ENCODE data around the gene GMDS. TPM values are rescaled to one million over a fixed set of nuclear protein-coding genes. Genes with fewer than 3 reads are reported as not detected.

Gene GMDS
- total RNA-seq, 1 donor from 2014 or later, result 5.3 TPM

- DNase-seq (ENCODE audit: missing footprints) (no peak), ATAC-seq (no peak)
- intact Hi-C loops (cut with DNase I), result no loop called here
Observed at GRCh38 chr6:1987640-1988039, 257.8 kb downstream of the GMDS start.

DNA sequence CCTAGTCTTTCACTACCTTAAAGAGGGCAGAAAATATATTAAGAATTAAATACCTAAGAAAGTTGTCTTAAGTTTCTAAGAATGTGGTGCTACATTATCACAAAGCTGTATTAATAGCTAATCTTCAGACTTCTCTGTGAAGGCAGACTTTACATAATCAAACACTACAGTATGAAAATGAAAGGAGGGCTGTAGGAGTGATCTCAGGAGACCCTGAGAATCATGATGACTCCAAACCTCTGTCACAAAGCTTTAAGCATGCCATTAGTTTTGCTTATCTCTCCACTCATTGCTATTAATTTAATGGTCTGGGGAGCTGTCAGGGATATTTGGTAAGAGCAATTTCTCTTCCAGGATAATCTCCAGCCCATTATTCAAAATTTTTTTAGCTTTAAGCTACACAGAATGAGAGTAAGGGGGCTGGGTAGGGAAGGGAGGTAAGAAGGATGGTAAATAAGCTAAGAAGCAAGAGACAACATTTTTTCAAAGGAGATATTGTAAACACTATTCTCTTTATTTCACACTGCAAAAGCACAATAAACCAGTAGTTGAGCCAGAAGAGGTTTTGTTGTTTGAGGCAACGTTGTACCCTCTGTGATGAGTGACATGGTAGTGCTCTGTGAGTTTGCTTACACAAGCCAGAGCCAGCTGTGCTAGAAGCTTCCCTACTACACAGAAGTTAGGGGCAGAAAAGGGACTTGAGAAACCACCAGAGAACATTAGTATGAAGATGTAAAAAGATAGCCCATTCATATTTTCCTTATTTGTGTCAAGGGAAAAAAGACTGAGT, 258.8 kb downstream of the GMDS start:
- intact Hi-C loops (cut with DNase I), result no loop called here
- DNase-seq (ENCODE audit: missing footprints) (no peak), ATAC-seq (no peak)

- intact Hi-C loops (cut with DNase I), result no loop called here
- ATAC-seq (no peak), DNase-seq (ENCODE audit: missing footprints) (no peak)
Observed at GRCh38 chr6:1984346-1984994, 260.9 kb downstream of the GMDS start.

DNA sequence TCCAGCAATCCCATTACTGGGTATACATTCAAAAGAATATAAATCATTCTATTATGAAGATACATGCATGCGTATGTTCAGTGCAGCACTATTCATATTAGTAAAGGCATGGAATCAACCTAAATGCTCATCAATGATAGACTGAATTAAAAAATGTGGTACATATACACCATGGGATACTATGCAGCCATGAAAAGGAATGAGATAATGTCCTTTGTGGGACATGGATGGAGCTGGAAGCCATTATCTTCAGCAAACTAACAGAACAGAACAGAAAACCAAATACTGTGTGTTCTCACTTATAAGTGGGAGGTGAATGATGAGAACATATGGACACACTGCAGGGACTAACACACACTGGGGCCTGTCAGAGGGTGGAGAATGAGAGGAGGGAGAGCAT, 261.6 kb downstream of the GMDS start:
- intact Hi-C loops (cut with DNase I), result no loop called here
- DNase-seq (ENCODE audit: missing footprints), result no peak
- no peak for ATAC-seq

GRCh38 chr6:1972962-1973361, 272.4 kb downstream of the GMDS start:
- intact Hi-C loops (cut with DNase I), result no loop called here
- no peak for DNase-seq (ENCODE audit: missing footprints)

DNA sequence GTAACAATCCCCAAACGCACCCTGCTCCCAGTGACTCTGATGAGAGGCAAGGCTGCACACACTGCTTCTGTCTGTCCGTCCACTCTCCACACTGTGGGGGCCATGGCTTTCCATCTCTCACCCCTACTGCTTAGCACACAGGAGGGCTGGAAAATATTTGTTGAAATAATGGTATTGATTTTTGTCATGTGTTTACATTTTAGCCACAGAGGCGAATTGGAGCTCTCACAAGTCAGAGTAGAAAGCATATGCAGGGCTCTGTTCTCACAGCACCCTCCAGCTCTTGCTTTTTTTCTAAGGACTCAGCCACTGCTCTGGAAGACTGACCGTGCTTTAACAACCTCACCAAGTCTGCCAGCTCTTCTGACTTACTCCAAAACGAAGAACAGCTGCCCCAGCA, 273.8 kb downstream of the GMDS start:
- DNase-seq (ENCODE audit: missing footprints), result no peak
- no peak for ATAC-seq
- intact Hi-C loops (cut with DNase I), result no loop called here

More at GRCh38 chr6:1972962-1973361, 272.4 kb downstream of the GMDS start:
- no peak for ATAC-seq

GRCh38 chr6:1970151-1970561, 275.2 kb downstream of the GMDS start:
- no peak for ATAC-seq

GRCh38 chr6:1966713-1967112, 278.7 kb downstream of the GMDS start:
- no peak for ATAC-seq
- DNase-seq (ENCODE audit: missing footprints), result no peak
- intact Hi-C loops (cut with DNase I), result no loop called here

More at GRCh38 chr6:1970151-1970561, 275.2 kb downstream of the GMDS start:
- intact Hi-C loops (cut with DNase I), result no loop called here
- DNase-seq (ENCODE audit: missing footprints), result no peak

DNA sequence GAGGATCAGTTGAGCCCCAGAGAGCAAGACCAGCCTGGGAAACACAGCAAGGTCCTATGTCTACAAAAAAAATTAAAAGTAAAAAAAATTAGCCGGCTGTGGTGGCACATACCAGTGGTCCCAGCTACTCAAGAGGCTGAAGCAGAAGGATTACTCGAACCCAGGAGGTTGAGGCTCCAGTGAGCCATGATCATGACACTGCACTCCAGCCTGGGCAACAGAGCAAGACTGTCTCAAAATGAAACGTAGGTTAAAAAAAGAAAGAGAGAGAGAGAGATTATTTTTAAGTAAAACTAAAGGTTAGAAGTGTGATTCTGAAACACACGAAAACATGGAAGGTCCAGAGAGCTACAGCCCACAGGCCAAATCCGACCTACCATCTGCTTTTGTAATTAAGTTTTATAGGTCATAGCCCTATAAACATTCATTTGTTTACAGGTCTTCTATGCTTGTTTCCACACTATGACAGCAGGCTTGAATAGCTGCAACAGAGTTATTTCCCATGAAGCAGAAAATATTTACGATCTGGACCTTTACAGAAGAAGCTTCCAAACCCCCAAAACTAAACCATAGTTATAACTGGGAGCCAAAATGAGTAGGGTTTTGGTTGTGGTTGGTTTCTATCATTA, 279.7 kb downstream of the GMDS start:
- intact Hi-C loops (cut with DNase I), result no loop called here
- no peak for DNase-seq (ENCODE audit: missing footprints)
- no peak for ATAC-seq

GRCh38 chr6:1963596-1963995, 281.8 kb downstream of the GMDS start:
- DNase-seq (ENCODE audit: missing footprints) (no peak), ATAC-seq (no peak)
- intact Hi-C loops (cut with DNase I), result no loop called here

GRCh38 chr6:1962201-1962600, 283.2 kb downstream of the GMDS start:
- intact Hi-C loops (cut with DNase I), result no loop called here
- DNase-seq (ENCODE audit: missing footprints), result no peak
- no peak for ATAC-seq

GRCh38 chr6:1960486-1961142, 284.8 kb downstream of the GMDS start:
- ATAC-seq (no peak), DNase-seq (ENCODE audit: missing footprints) (no peak)
- intact Hi-C loops (cut with DNase I), result no loop called here

DNA sequence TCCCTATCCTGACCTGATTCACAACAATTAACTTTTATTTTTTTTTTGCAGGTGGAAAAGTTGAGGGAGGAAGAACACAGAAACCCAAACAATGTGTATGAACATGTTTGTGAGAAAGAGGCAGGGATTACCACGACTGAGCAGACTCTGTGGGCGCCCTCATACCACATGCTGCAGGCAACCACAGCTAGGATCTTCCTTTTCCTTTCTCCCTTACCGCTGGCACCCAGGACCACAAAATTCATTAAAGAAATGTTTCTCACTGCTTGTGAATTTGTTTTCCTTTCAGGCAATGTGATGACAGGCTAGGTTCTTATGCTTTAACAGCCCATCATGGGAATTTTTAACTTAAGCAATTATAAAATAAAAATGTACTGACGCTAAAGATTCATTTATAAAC, 287.1 kb downstream of the GMDS start:
- ATAC-seq, result no peak
- intact Hi-C loops (cut with DNase I), result no loop called here
- no peak for DNase-seq (ENCODE audit: missing footprints)

DNA sequence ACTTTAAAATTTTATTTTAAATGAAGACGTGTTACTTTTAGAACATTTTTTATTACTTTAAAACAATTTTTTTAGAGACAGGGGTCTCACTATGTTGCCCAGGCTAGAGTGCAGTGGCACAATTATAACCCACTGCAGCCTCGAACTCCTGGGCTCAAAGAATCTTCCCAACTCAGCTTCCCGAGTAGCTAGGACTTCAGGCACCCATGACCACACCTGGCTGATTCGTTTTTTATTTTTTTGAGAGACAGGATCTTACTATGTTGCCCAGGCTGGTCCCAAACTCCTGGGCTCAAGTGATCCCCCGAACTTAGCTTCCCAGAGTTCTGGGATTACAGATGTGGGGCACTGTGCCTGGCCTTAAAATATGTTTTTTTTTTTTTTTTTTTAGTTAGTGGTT, 287.7 kb downstream of the GMDS start:
- intact Hi-C loops (cut with DNase I), result no loop called here
- no peak for ATAC-seq

GRCh38 chr6:1952740-1953360, 292.6 kb downstream of the GMDS start:
- no peak for ATAC-seq
- DNase-seq (ENCODE audit: missing footprints), result no peak

More for the DNA sequence above, 287.7 kb downstream of the GMDS start:
- no peak for DNase-seq (ENCODE audit: missing footprints)

DNA sequence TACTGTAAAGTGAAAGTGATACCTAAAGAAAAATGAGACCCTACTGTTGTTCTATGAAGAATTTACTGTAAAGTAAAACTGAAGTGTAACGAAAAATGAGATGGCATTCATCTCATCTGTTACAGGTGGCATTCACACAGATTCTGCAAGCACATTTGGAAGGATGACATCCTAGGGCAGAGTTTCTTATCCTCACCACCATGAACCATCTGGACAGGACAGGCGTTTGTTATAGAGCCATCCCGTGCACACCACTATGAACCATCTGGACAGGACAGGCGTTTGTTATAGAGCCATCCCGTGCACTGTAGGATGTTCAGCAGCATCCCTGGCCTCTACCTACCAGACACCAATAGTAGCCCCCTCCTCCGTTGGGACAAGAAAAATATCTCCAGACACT, 294.8 kb downstream of the GMDS start:
- DNase-seq (ENCODE audit: missing footprints), result no peak
- ATAC-seq, result no peak
- intact Hi-C loops (cut with DNase I), result no loop called here

More at GRCh38 chr6:1952740-1953360, 292.6 kb downstream of the GMDS start:
- intact Hi-C loops (cut with DNase I), result no loop called here

- intact Hi-C loops (cut with DNase I), result no loop called here
- ATAC-seq, result no peak
Observed at GRCh38 chr6:1949538-1949937, 295.9 kb downstream of the GMDS start.

GRCh38 chr6:1947922-1948321, 297.5 kb downstream of the GMDS start:
- ATAC-seq, result no peak
- no peak for DNase-seq (ENCODE audit: missing footprints)
- intact Hi-C loops (cut with DNase I), result no loop called here

More at GRCh38 chr6:1949538-1949937, 295.9 kb downstream of the GMDS start:
- DNase-seq (ENCODE audit: missing footprints), result no peak

DNA sequence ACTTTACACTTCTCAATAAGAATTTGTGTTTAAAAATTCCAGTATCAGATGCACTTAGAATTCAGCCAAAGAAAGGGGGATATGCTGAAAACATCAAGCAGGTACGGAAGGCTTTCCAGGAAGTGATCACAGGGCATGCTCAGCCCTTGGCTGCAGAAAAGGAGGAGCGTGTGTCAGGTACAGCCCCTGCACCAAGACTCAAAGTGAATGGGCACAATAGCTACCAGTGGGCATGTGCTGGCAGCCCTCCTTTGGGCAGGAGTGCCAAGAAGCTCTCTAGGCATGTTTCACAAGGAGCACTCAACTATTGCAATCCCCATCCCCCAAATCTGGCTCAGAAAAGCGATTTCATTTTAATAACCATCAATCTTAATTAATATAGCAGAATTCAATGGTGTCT, 298.8 kb downstream of the GMDS start:
- DNase-seq (ENCODE audit: missing footprints) (no peak), ATAC-seq (no peak)
- intact Hi-C loops (cut with DNase I), result no loop called here

Measured in Right ventricle myocardium inferior (tissue), 1 donor.